NCI-H128 (cell line): ENCODE measurements around the gene FAM25C.
"Not testable (repeated sequence)": the region's sequence is repeated elsewhere in the genome, so short reads cannot be mapped to it uniquely, and the experiment has no call there.

Experiments used
- DNase-seq: peaks from one replicate; lab custom pipeline; 2025; ENCODE audit not compliant: unreplicated experiment; lab: John Stamatoyannopoulos, UW

Gene FAM25C

GRCh38 chr10:47999691-48000090, at the start of gene FAM25C:
Gene FAM25C, minus strand, starts transcription at chr10:47999791. Its CDS starts 26 bp downstream, at chr10:47999765.
- not testable (repeated sequence) for DNase-seq

GRCh38 chr10:48044557-48044956, 45.0 kb upstream of the FAM25C start:
- not testable (repeated sequence) for DNase-seq

GRCh38 chr10:48031390-48031789, 31.8 kb upstream of the FAM25C start:
- not testable (repeated sequence) for DNase-seq

GRCh38 chr10:48002306-48002705, 2.7 kb upstream of the FAM25C start:
- not testable (repeated sequence) for DNase-seq

- not testable (repeated sequence) for DNase-seq
Observed at GRCh38 chr10:47994045-47994444, 5.5 kb downstream of the FAM25C start.

GRCh38 chr10:47992560-47992959, 7.0 kb downstream of the FAM25C start:
- not testable (repeated sequence) for DNase-seq

- not testable (repeated sequence) for DNase-seq
Observed at GRCh38 chr10:47991706-47992105, 7.9 kb downstream of the FAM25C start.

- not testable (repeated sequence) for DNase-seq
Observed at GRCh38 chr10:47990097-47990496, 9.5 kb downstream of the FAM25C start.

- not testable (repeated sequence) for DNase-seq
Observed at GRCh38 chr10:47989542-47989950, 10.0 kb downstream of the FAM25C start.

- DNase-seq: not testable (repeated sequence)
Observed at GRCh38 chr10:47988718-47989541, 10.7 kb downstream of the FAM25C start.

GRCh38 chr10:47987952-47988351, 11.6 kb downstream of the FAM25C start:
- DNase-seq: not testable (repeated sequence)

GRCh38 chr10:47986413-47987230, 13.0 kb downstream of the FAM25C start:
- DNase-seq: not testable (repeated sequence)

GRCh38 chr10:47975409-47975808, 24.2 kb downstream of the FAM25C start:
- DNase-seq: not testable (repeated sequence)

- DNase-seq: not testable (repeated sequence)
Observed at GRCh38 chr10:47973131-47973530, 26.5 kb downstream of the FAM25C start.

GRCh38 chr10:47972077-47972476, 27.5 kb downstream of the FAM25C start:
- not testable (repeated sequence) for DNase-seq

- DNase-seq: not testable (repeated sequence)
Observed at GRCh38 chr10:47971598-47971997, 28.0 kb downstream of the FAM25C start.

- DNase-seq: not testable (repeated sequence)
Observed at GRCh38 chr10:47970047-47970446, 29.5 kb downstream of the FAM25C start.

- not testable (repeated sequence) for DNase-seq
Observed at GRCh38 chr10:47968988-47969387, 30.6 kb downstream of the FAM25C start.

GRCh38 chr10:47964280-47965063, 35.1 kb downstream of the FAM25C start:
- DNase-seq: not testable (repeated sequence)

GRCh38 chr10:47962785-47963184, 36.8 kb downstream of the FAM25C start:
- DNase-seq: not testable (repeated sequence)

- not testable (repeated sequence) for DNase-seq
Observed at GRCh38 chr10:47960699-47961098, 38.9 kb downstream of the FAM25C start.
